ENCODE results near the gene BORCS8. TPM values are rescaled to one million over a fixed set of nuclear protein-coding genes. Genes with fewer than 3 reads are reported as not detected.

The BORCS8 gene
- polyA plus RNA-seq, 1 of the 3 experiments (the other 2 are of a cell fraction): 36.4 TPM

DNA sequence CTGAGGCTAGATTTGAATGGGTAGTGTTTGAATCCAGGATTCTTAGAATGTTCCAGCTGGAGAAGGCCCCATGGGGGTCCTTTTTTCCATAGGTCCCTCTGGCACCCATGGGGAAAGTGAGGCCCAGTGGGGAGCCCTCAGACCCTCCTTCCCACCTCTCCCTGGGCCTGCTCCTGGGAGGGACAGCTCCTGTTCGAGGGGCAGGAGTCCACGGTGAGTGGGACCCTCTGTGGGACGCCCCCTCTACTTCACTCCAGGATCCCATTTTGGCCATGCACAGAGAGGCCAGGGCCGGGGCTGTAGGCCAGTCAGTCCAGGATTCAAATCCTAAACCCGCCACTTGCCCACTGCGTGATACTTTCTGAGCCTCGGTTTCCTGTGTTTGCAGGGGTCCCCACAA is 29.5 kb downstream of the BORCS8 start (continued):
- TF ChIP-seq CHD2 (IDR thresholded peaks at IDR 0.05; ENCODE audit: low read length, partially characterized antibody) (no peak), SMC3 (IDR thresholded peaks at IDR 0.05; ENCODE audit: low read depth, low read length) (no peak), YY1 (IDR thresholded peaks at IDR 0.05; ENCODE audit: low read depth) (no peak), MEF2A (IDR thresholded peaks at IDR 0.05; ENCODE audit: borderline replicate concordance, low read depth) (no peak), GATA2 (CRISPR knock-in tag; IDR thresholded peaks at IDR 0.05) (no peak), RXRA (IDR thresholded peaks at IDR 0.05; ENCODE audit: borderline replicate concordance, low read depth) (no peak), RFX5 (IDR thresholded peaks at IDR 0.05; ENCODE audit: low read length) (no peak), RAD21 (IDR thresholded peaks at IDR 0.05; ENCODE audit: low read length) (no peak)
- TF ChIP-seq, protein P1, sequence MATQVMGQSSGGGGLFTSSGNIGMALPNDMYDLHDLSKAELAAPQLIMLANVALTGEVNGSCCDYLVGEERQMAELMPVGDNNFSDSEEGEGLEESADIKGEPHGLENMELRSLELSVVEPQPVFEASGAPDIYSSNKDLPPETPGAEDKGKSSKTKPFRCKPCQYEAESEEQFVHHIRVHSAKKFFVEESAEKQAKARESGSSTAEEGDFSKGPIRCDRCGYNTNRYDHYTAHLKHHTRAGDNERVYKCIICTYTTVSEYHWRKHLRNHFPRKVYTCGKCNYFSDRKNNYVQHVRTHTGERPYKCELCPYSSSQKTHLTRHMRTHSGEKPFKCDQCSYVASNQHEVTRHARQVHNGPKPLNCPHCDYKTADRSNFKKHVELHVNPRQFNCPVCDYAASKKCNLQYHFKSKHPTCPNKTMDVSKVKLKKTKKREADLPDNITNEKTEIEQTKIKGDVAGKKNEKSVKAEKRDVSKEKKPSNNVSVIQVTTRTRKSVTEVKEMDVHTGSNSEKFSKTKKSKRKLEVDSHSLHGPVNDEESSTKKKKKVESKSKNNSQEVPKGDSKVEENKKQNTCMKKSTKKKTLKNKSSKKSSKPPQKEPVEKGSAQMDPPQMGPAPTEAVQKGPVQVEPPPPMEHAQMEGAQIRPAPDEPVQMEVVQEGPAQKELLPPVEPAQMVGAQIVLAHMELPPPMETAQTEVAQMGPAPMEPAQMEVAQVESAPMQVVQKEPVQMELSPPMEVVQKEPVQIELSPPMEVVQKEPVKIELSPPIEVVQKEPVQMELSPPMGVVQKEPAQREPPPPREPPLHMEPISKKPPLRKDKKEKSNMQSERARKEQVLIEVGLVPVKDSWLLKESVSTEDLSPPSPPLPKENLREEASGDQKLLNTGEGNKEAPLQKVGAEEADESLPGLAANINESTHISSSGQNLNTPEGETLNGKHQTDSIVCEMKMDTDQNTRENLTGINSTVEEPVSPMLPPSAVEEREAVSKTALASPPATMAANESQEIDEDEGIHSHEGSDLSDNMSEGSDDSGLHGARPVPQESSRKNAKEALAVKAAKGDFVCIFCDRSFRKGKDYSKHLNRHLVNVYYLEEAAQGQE (IDR thresholded peaks at IDR 0.05; ENCODE audit: low read depth, low read length): no peak

DNA sequence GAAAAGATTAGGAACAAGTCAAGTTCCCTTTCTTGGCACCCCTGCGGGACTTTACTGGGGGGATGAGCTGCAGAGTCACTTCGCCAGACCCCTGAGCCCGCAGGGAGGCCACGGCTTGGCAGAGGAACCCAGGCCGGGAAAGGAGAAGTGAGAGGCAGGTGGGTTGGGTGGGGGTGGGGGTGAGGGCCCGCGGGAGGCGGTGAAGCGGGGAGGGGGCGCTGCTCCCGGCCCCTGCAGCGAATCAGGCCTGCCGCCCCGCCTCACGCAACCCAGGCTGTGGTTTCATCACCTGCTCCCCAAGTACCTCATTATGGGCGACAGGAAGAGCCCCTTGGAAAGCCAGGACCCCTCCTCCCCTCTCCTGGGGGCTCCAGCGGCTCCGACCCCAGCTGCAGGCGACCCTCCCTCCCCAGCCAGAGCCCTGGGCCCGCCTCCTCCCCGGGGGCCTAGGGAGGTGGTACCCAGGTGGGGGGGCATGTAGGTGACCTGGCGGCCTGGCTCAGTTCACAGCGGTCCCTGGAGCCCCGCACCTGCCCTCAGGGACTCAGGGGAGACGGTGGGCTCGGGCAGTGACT is 31.4 kb downstream of the BORCS8 start:
- Histone ChIP-seq H3K4me3 (ENCODE audit: low read depth in 2 of 2, low read length in 1 of 2) (no peak overlapping the region), H3K4me1 (ENCODE audit: control insufficient read depth in 1 of 2, insufficient read depth in 2 of 2, low read depth in 1 of 2, low read length in 1 of 2) (no peaks in the 10 kb centered on the region), H3K36me3 (replicated peaks in 1 of 2; ENCODE audit: control insufficient read depth in 1 of 2, insufficient read depth in 2 of 2, low read length in 1 of 2) (peaks cover 0 to 8% of the 10 kb centered on the region in 2 experiments), H3K27ac (ENCODE audit: low read depth in 2 of 2, low read length in 1 of 2) (no peak overlapping the region), H3K79me2 (ENCODE audit: insufficient read depth) (no peaks in the 10 kb centered on the region), H4K20me1 (ENCODE audit: insufficient read depth) (no peaks in the 10 kb centered on the region), H2AFZ (ENCODE audit: low read depth) (no peak overlapping the region), H3F3A (replicated peaks; ENCODE audit: insufficient read depth) (no peaks in the 10 kb centered on the region), H3K4me2 (no peak overlapping the region), H3K9me2 (no peaks in the 10 kb centered on the region), H3K9ac (no peak overlapping the region), H3K9me3 (no peaks in the 10 kb centered on the region), H3K27me3 (ENCODE audit: insufficient read depth) (no peaks in the 10 kb centered on the region)
- no peak for DNase-seq
- no peak for TF ChIP-seq CHD2 (IDR thresholded peaks at IDR 0.05; ENCODE audit: low read length, partially characterized antibody)
- no peak for TF ChIP-seq EP300 (IDR thresholded peaks at IDR 0.05; ENCODE audit: borderline replicate concordance in 1 of 2, low read depth in 1 of 2, low read length in 1 of 2)
- no peak for TF ChIP-seq GATA2 (CRISPR knock-in tag; IDR thresholded peaks at IDR 0.05)
- TF ChIP-seq, protein P2, sequence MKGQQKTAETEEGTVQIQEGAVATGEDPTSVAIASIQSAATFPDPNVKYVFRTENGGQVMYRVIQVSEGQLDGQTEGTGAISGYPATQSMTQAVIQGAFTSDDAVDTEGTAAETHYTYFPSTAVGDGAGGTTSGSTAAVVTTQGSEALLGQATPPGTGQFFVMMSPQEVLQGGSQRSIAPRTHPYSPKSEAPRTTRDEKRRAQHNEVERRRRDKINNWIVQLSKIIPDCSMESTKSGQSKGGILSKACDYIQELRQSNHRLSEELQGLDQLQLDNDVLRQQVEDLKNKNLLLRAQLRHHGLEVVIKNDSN (IDR thresholded peaks at IDR 0.05; ENCODE audit: borderline replicate concordance, low read depth): no peak
- no peak for TF ChIP-seq MXI1 (IDR thresholded peaks at IDR 0.05; ENCODE audit: low read depth, low read length)
- no peak for TF ChIP-seq JUND (IDR thresholded peaks at IDR 0.05)
- no peak for TF ChIP-seq RFX5 (IDR thresholded peaks at IDR 0.05; ENCODE audit: low read length)
- no peak for TF ChIP-seq RCOR1 (IDR thresholded peaks at IDR 0.05; ENCODE audit: low read length)
- TF ChIP-seq, protein P3, sequence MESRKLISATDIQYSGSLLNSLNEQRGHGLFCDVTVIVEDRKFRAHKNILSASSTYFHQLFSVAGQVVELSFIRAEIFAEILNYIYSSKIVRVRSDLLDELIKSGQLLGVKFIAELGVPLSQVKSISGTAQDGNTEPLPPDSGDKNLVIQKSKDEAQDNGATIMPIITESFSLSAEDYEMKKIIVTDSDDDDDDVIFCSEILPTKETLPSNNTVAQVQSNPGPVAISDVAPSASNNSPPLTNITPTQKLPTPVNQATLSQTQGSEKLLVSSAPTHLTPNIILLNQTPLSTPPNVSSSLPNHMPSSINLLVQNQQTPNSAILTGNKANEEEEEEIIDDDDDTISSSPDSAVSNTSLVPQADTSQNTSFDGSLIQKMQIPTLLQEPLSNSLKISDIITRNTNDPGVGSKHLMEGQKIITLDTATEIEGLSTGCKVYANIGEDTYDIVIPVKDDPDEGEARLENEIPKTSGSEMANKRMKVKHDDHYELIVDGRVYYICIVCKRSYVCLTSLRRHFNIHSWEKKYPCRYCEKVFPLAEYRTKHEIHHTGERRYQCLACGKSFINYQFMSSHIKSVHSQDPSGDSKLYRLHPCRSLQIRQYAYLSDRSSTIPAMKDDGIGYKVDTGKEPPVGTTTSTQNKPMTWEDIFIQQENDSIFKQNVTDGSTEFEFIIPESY (IDR thresholded peaks at IDR 0.05; ENCODE audit: borderline replicate concordance, low read depth): no peak
- TF ChIP-seq RAD21 (IDR thresholded peaks at IDR 0.05; ENCODE audit: low read length): no peak
- TF ChIP-seq ELF1 (IDR thresholded peaks at IDR 0.05): no peak
- TF ChIP-seq NRF1 (IDR thresholded peaks at IDR 0.05; ENCODE audit: low read depth, low read length): no peak
- no peak for TF ChIP-seq FOXJ3 (CRISPR knock-in tag; IDR thresholded peaks at IDR 0.05)
- no peak for TF ChIP-seq SMC3 (IDR thresholded peaks at IDR 0.05; ENCODE audit: low read depth, low read length)
- TF ChIP-seq, protein P4, sequence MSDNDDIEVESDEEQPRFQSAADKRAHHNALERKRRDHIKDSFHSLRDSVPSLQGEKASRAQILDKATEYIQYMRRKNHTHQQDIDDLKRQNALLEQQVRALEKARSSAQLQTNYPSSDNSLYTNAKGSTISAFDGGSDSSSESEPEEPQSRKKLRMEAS (IDR thresholded peaks at IDR 0.05; ENCODE audit: low read depth): no peak
- TF ChIP-seq MEF2A (IDR thresholded peaks at IDR 0.05; ENCODE audit: borderline replicate concordance, low read depth): no peak
- no peak for TF ChIP-seq TAF1 (IDR thresholded peaks at IDR 0.05; ENCODE audit: borderline replicate concordance, low read depth, low read length)
- no peak for TF ChIP-seq GABPA (IDR thresholded peaks at IDR 0.05; ENCODE audit: low read depth)
- TF ChIP-seq RXRA (IDR thresholded peaks at IDR 0.05; ENCODE audit: borderline replicate concordance, low read depth): no peak
- TF ChIP-seq, protein P1 (IDR thresholded peaks at IDR 0.05; ENCODE audit: low read depth, low read length): no peak
- 93% methylated on average over 6 of the region's 26 CpGs for WGBS (ENCODE audit: low lambda C conversion rate)
- ChIA-PET POLR2A (no interaction called here), CTCF (interaction anchor here (1.0 to 4.2 kb wide), 3 partner anchors 14 to 25 kb away, joined by 3 to 25 read pairs (median 9); no protein-coding TSS in a partner anchor)
